ENCODE measurements around the gene DNER. TPM values are rescaled to one million over a fixed set of nuclear protein-coding genes. Genes with fewer than 3 reads are reported as not detected.
"Not testable (repeated sequence)": the region's sequence is repeated elsewhere in the genome, so short reads cannot be mapped to it uniquely, and the experiment has no call there.

The DNER gene
- polyA plus RNA-seq, 4 donors = 70.9 to 73.5 (median 72.1) TPM

- no peak for DNase-seq (ENCODE audit: low read depth in 4 of 4, low spot score in 3 of 4)
These were observed 1.6 kb upstream of the DNER start for GRCh38 chr2:229715895-229716507.

- DNase-seq (ENCODE audit: low read depth in 4 of 4, low spot score in 3 of 4) = no peak
These were observed 584 bp upstream of the DNER start for GRCh38 chr2:229714736-229715541.

GRCh38 chr2:229713371-229714079, 830 bp downstream of the DNER start:
- no peak for DNase-seq (ENCODE audit: low read depth in 4 of 4, low spot score in 3 of 4)

- no peak for DNase-seq (ENCODE audit: low read depth in 4 of 4, low spot score in 3 of 4)
These were observed 2.2 kb downstream of the DNER start for GRCh38 chr2:229712136-229712535.

- no peak for DNase-seq (ENCODE audit: low read depth in 4 of 4, low spot score in 3 of 4)
These were observed 6.0 kb downstream of the DNER start for GRCh38 chr2:229708335-229708734.

- no peak for DNase-seq (ENCODE audit: low read depth in 4 of 4, low spot score in 3 of 4)
These were observed 10.3 kb downstream of the DNER start for GRCh38 chr2:229703909-229704630.

GRCh38 chr2:229701716-229702115, 12.6 kb downstream of the DNER start:
- no peak for DNase-seq (ENCODE audit: low read depth in 4 of 4, low spot score in 3 of 4)

GRCh38 chr2:229701062-229701461, 13.3 kb downstream of the DNER start:
- DNase-seq (ENCODE audit: low read depth in 4 of 4, low spot score in 3 of 4) = no peak

GRCh38 chr2:229695961-229696360, 18.4 kb downstream of the DNER start:
- DNase-seq (ENCODE audit: low read depth in 4 of 4, low spot score in 3 of 4) = peak in 2 of 4 donors; percentile 41 to 63

- not testable (repeated sequence) for DNase-seq (ENCODE audit: low read depth in 4 of 4, low spot score in 3 of 4)
These were observed 20.5 kb downstream of the DNER start for GRCh38 chr2:229693845-229694244.

- no peak for DNase-seq (ENCODE audit: low read depth in 4 of 4, low spot score in 3 of 4)
These were observed 22.7 kb downstream of the DNER start for GRCh38 chr2:229691631-229692030.

- no peak for DNase-seq (ENCODE audit: low read depth in 4 of 4, low spot score in 3 of 4)
These were observed 25.0 kb downstream of the DNER start for GRCh38 chr2:229689307-229689839.

- no peak for DNase-seq (ENCODE audit: low read depth in 4 of 4, low spot score in 3 of 4)
These were observed 26.2 kb downstream of the DNER start for GRCh38 chr2:229688141-229688540.

- DNase-seq (ENCODE audit: low read depth in 4 of 4, low spot score in 3 of 4) = no peak
These were observed 28.0 kb downstream of the DNER start for GRCh38 chr2:229686122-229686919.

- DNase-seq (ENCODE audit: low read depth in 4 of 4, low spot score in 3 of 4) = no peak
These were observed 29.3 kb downstream of the DNER start for GRCh38 chr2:229684942-229685562.

- DNase-seq (ENCODE audit: low read depth in 4 of 4, low spot score in 3 of 4) = no peak
These were observed 34.8 kb downstream of the DNER start for GRCh38 chr2:229679393-229680125.

GRCh38 chr2:229675569-229675968, 38.8 kb downstream of the DNER start:
- no peak for DNase-seq (ENCODE audit: low read depth in 4 of 4, low spot score in 3 of 4)

- no peak for DNase-seq (ENCODE audit: low read depth in 4 of 4, low spot score in 3 of 4)
These were observed 39.4 kb downstream of the DNER start for GRCh38 chr2:229674830-229675530.
